Measurements from ENCODE around the gene TK2. TPM values are rescaled to one million over a fixed set of nuclear protein-coding genes. Genes with fewer than 3 reads are reported as not detected.

Gene TK2
- polyA plus RNA-seq, 2 of the 4 experiments (the other 2 are of a cell fraction): 13.9 to 29.5 TPM

- CTCF ChIA-PET: interaction anchor here (0.5 to 5.4 kb wide), 13 partner anchors 10 to 320 kb away, joined by 3 to 26 read pairs (median 4); partner anchors contain the start of genes CMTM1 and NAE1
- POLR2A ChIA-PET: no interaction called here
These were observed 2.6 kb downstream of the TK2 start for GRCh38 chr16:66547101-66547989.

GRCh38 chr16:66544016-66544757, 5.7 kb downstream of the TK2 start:
- no peak for TF ChIP-seq NFE2L2 (conservative IDR thresholded peaks at IDR 0.05; ENCODE audit: low read length)
- Histone ChIP-seq H3K9me3 (no peaks in the 10 kb centered on the region), H3K4me3 (no peak overlapping the region), H3K27ac (no peak overlapping the region), H3K4me2 (no peak overlapping the region), H3K4me1 (peaks cover 6% of the 10 kb centered on the region; the same call in 2 of the 3 replicates)
- FAIRE-seq (no peak), DNase-seq (ENCODE audit: low read depth in 1 of 2, low spot score in 1 of 2) (no peak), ATAC-seq (no peak)
- ChIA-PET POLR2A (no interaction called here), CTCF (interaction anchor here (1.2 to 1.8 kb wide), 2 partner anchors 15 to 61 kb away, joined by 5 to 7 read pairs; no protein-coding TSS in a partner anchor)
- 92% methylated on average over 7 of the region's 7 CpGs for WGBS (ENCODE audit: missing lambda C conversion rate)

More at GRCh38 chr16:66547101-66547989, 2.6 kb downstream of the TK2 start:
- WGBS (ENCODE audit: missing lambda C conversion rate): 100% methylated on average over 5 of the region's 5 CpGs
- no peak overlapping the region for H3K27ac ChIP-seq
- TF ChIP-seq HMGXB4 (CRISPR knock-in tag; IDR thresholded peaks at IDR 0.05; ENCODE audit: borderline replicate concordance) (no peak), CHD2 (IDR thresholded peaks at IDR 0.05; ENCODE audit: low read length, partially characterized antibody) (no peak), HEYL (CRISPR knock-in tag; IDR thresholded peaks at IDR 0.05) (no peak), MYC (IDR thresholded peaks at IDR 0.05; ENCODE audit: borderline replicate concordance, low read length) (no peak), RNF2 (IDR thresholded peaks at IDR 0.05; ENCODE audit: borderline replicate concordance, low read depth) (no peak), TP53 (CRISPR knock-in tag; IDR thresholded peaks at IDR 0.05) (no peak), NR3C1 (IDR thresholded peaks at IDR 0.05) (no peak), ESRRA (IDR thresholded peaks at IDR 0.05; ENCODE audit: borderline replicate concordance, low read length) (no peak), SREBF2 (IDR thresholded peaks at IDR 0.05) (no peak), E2F6 (IDR thresholded peaks at IDR 0.05; ENCODE audit: borderline replicate concordance, low read depth) (no peak)
- ATAC-seq (no peak), DNase-seq (ENCODE audit: low read depth in 1 of 2, low spot score in 1 of 2) (no peak), FAIRE-seq (no peak)
- no peak overlapping the region for H3K4me3 ChIP-seq
- no peak overlapping the region for H3K4me2 ChIP-seq
- H3K4me1 ChIP-seq: peaks cover 27% of the 10 kb centered on the region
- H3K9me3 ChIP-seq: no peaks in the 10 kb centered on the region

GRCh38 chr16:66543541-66543940, 6.4 kb downstream of the TK2 start:
- no peak for ATAC-seq
- Histone ChIP-seq H3K4me3 (no peak overlapping the region), H3K27ac (no peak overlapping the region), H3K9me3 (no peaks in the 10 kb centered on the region), H3K4me2 (no peak overlapping the region), H3K4me1 (no peaks in the 10 kb centered on the region)
- no peak for DNase-seq (ENCODE audit: low read depth in 1 of 2, low spot score in 1 of 2)
- no peak for FAIRE-seq
- CTCF ChIA-PET: interaction anchor here (1.1 to 1.8 kb wide), 3 partner anchors 10 to 60 kb away, joined by 3 to 7 read pairs (median 5); no protein-coding TSS in a partner anchor
- no peak for TF ChIP-seq FOSL2 (IDR thresholded peaks at IDR 0.05)
- TF ChIP-seq FOSL2 (CRISPR knock-in tag; IDR thresholded peaks at IDR 0.05): no peak
- no peak for TF ChIP-seq HEYL (CRISPR knock-in tag; IDR thresholded peaks at IDR 0.05)
- no peak for TF ChIP-seq KDM5A (IDR thresholded peaks at IDR 0.05)
- TF ChIP-seq E2F6 (IDR thresholded peaks at IDR 0.05; ENCODE audit: borderline replicate concordance, low read depth): no peak
- TF ChIP-seq HOXB5 (CRISPR knock-in tag; IDR thresholded peaks at IDR 0.05): no peak
- no peak for TF ChIP-seq BHLHE40 (IDR thresholded peaks at IDR 0.05; ENCODE audit: low read depth, low read length)
- TF ChIP-seq HDAC2 (IDR thresholded peaks at IDR 0.05): no peak
- no peak for TF ChIP-seq HOXB13 (CRISPR knock-in tag; IDR thresholded peaks at IDR 0.05; ENCODE audit: low read depth)
- no peak for TF ChIP-seq JUN (IDR thresholded peaks at IDR 0.05)
- TF ChIP-seq MYC (IDR thresholded peaks at IDR 0.05; ENCODE audit: borderline replicate concordance, low read length): no peak
- no peak for TF ChIP-seq CEBPB (IDR thresholded peaks at IDR 0.05)
- TF ChIP-seq JUNB (IDR thresholded peaks at IDR 0.05): no peak
- TF ChIP-seq RAD21 (conservative IDR thresholded peaks at IDR 0.05 in 1 of 2, IDR thresholded peaks at IDR 0.05 in 1 of 2): no peak
- TF ChIP-seq ATOH8 (CRISPR knock-in tag; IDR thresholded peaks at IDR 0.05; ENCODE audit: low read depth): no peak
- TF ChIP-seq RFX5 (IDR thresholded peaks at IDR 0.05): no peak
- no peak for TF ChIP-seq ZFP36 (IDR thresholded peaks at IDR 0.05; ENCODE audit: borderline replicate concordance, partially characterized antibody)
- TF ChIP-seq GATA3 (IDR thresholded peaks at IDR 0.05; ENCODE audit: borderline replicate concordance): no peak
- TF ChIP-seq CBX2 (IDR thresholded peaks at IDR 0.05; ENCODE audit: borderline replicate concordance, low read depth): no peak
- no peak for TF ChIP-seq TFCP2L1 (CRISPR knock-in tag; IDR thresholded peaks at IDR 0.05)
- TF ChIP-seq NPAS2 (CRISPR knock-in tag; IDR thresholded peaks at IDR 0.05; ENCODE audit: borderline replicate concordance): no peak
- POLR2A ChIA-PET: interaction anchor here (0.6 kb wide), 1 partner anchor 21 kb away, joined by 4 read pairs; no protein-coding TSS in a partner anchor
- WGBS (ENCODE audit: missing lambda C conversion rate): 77% methylated on average over 6 of the region's 6 CpGs
